Activated T-helper 2 cell treated with anti-CD3 and anti-CD28 coated beads, Interferon-gamma antibody, Interleukin-2, Interleukin-4, amounts not matched to agents 10 μg/mL and 5 μg/mL and 100 μg/mL, durations not matched to agents 14 hours and 24 hours and 36 hours (primary cell): ENCODE measurements around the gene FBLN2. TPM values are rescaled to one million over a fixed set of nuclear protein-coding genes. Genes with fewer than 3 reads are reported as not detected.
A peak's percentile ranks its signal among the peaks of the same experiment; 100 is the strongest.

Experiments used
- DNase-seq: peaks from one replicate; pipeline ENCODE4 v3.0.0; 2021; ENCODE audit warnings: low spot score
- H3K27ac Mint-ChIP-seq: one replicate; pipeline ENCODE4 v1.8.0; 2021; ENCODE audit warnings: mixed read lengths
- H3K27me3 Mint-ChIP-seq: one replicate; pipeline ENCODE4 v1.8.0; 2021; ENCODE audit warnings: low read depth, mixed read lengths
- H3K36me3 Mint-ChIP-seq: one replicate; pipeline ENCODE4 v1.8.0; 2021; ENCODE audit warnings: low read depth, mixed read lengths
- H3K4me1 Mint-ChIP-seq: one replicate; pipeline ENCODE4 v1.8.0; 2021; ENCODE audit warnings: low read depth, mixed read lengths
- H3K4me3 Mint-ChIP-seq: one replicate; pipeline ENCODE4 v1.8.0; 2021; ENCODE audit warnings: low read depth, mild to moderate bottlenecking, moderate library complexity, mixed read lengths
- H3K9me3 Mint-ChIP-seq: one replicate; pipeline ENCODE4 v1.8.0; 2021; ENCODE audit warnings: mixed read lengths
- intact Hi-C: fragments of 100-400 bp; cut with micrococcal nuclease; formaldehyde crosslinking; loops from one replicate; pipeline ENCODE4 v1.15.1; 2023
- total RNA-seq: library from RNA; stranded (reverse); gene quantifications from 2 replicates; pipeline ENCODE4 v1.2.3, GENCODE V29; 2022

FBLN2 gene
- total RNA-seq, 1 donor from 2014 or later: not detected

DNA sequence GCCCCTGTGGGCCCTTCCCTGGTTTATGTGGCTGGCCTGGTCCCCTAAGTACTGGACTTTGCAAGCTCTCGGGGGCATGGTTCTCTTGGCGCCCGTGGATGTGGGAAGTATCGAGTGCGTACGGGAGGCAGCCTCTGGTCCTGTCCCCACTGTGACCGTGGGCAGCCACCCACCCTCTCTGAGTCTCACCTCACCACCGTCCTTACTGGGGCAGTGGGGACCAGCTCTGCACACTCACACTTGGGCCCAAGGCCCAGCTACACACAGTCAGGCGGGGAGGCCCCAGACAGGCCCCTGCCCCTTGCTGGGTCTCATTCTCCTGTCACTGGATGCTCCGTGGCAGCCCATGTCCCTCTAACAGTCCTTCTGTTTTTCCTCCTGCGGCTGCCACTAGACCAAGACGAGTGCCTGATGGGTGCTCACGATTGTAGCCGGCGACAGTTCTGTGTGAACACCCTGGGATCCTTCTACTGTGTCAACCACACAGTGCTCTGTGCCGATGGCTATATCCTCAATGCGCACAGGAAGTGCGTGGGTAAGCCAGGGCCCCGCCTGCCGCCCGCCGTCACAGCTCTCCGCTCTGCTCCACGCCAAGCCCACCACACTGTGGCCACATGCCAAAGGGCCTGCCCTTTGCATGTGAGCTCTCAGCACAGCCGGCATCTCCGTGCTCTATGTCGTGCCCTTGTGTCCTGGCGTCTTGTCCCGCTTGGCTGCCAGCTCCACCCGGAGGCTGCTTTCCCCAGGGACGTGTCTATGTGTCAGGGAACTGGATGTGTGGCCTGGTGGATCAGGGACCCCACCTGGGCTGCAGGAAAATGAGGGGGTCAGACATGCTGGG lies 72.7 kb downstream of the FBLN2 start:
- H3K36me3 Mint-ChIP-seq: no peaks in the 10 kb centered on the region
- H3K9me3 Mint-ChIP-seq: no peaks in the 10 kb centered on the region
- intact Hi-C loops: no loop called here
- peak overlapping the region; percentile 62 for H3K4me3 Mint-ChIP-seq
- no peaks in the 10 kb centered on the region for H3K27me3 Mint-ChIP-seq
- peak overlapping the region; percentile 61 for H3K27ac Mint-ChIP-seq
- DNase-seq: no peak
- H3K4me1 Mint-ChIP-seq: peaks cover 3% of the 10 kb centered on the region

DNA sequence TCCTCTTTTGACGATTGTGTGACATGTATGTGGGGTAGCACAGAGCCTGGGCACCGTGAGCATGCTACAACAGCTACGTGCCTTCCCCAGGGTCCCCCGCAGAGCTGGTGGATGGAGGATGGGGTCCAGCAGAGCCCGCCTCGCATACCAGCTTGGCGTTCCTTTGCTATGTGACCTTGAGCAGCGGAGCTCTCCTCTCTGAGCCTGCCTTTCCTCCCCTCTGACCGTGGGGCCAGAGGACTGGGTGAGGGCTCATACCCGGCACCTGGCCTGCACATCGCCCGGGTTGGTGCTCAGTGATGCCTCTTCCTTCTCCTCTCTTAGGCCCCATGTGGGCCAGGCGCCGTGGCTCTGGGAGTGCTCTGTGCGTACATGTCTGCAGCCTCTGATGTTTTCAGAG lies 73.4 kb downstream of the FBLN2 start:
- H3K4me1 Mint-ChIP-seq: peaks cover 3% of the 10 kb centered on the region
- no peak overlapping the region for H3K4me3 Mint-ChIP-seq
- intact Hi-C loops: no loop called here
- no peaks in the 10 kb centered on the region for H3K9me3 Mint-ChIP-seq
- H3K27ac Mint-ChIP-seq: no peak overlapping the region
- H3K27me3 Mint-ChIP-seq: no peaks in the 10 kb centered on the region
- no peaks in the 10 kb centered on the region for H3K36me3 Mint-ChIP-seq
- no peak for DNase-seq

DNA sequence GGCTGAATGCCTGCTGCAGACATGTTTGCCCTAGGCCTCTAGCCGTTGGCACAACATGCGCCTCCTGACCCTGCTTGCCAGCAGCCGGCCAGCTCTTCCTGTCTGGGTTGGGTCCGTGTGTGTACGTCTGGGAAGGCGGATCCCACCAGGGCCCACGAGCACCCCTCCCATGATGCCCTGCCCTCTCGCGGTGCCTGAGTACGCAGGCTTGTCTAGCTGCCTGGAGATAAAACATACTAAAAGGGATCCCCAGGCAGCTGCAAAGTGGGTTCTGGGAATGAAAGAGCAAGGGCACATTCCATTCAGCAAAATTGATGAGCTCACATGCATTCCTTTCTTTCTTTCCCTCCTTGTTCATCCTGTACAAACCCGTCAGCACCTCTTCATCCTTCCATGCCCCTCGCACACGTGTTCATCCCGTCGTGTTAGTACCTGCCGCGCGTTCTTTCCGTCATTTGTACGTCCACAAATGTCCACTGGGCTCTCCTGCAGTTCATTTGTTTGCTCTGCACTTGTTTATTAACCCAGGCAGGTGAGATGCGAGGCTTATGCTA lies 74.3 kb downstream of the FBLN2 start:
- intact Hi-C loops: no loop called here
- Mint-ChIP-seq H3K36me3 (no peaks in the 10 kb centered on the region), H3K27ac (no peak overlapping the region), H3K4me1 (peaks cover 3% of the 10 kb centered on the region), H3K27me3 (no peaks in the 10 kb centered on the region), H3K4me3 (no peak overlapping the region), H3K9me3 (no peaks in the 10 kb centered on the region)
- DNase-seq: no peak

DNA sequence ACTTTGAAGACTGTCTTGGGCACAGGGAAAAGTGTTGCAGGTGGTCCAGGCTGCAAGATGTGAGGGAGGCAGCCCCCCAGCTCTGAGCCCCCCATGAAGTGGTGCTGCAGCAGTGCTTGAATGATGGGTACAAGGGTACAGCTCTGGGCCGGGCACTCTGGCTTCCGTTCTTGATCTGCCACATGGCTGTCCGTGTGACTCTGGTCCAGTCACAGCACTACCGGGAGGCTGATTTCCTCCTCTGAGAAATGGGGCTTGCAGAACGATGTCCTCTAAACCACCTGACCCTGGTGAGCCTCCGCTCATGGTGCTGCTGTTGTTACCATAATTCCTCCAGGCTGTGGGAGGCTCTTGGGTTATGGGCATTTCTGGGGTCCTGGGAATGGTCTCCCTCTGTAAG lies 75.1 kb downstream of the FBLN2 start:
- Mint-ChIP-seq H3K4me1 (peaks cover 3% of the 10 kb centered on the region), H3K36me3 (no peaks in the 10 kb centered on the region), H3K27me3 (no peaks in the 10 kb centered on the region), H3K27ac (no peak overlapping the region), H3K4me3 (no peak overlapping the region), H3K9me3 (no peaks in the 10 kb centered on the region)
- DNase-seq: no peak
- intact Hi-C loops: no loop called here

DNA sequence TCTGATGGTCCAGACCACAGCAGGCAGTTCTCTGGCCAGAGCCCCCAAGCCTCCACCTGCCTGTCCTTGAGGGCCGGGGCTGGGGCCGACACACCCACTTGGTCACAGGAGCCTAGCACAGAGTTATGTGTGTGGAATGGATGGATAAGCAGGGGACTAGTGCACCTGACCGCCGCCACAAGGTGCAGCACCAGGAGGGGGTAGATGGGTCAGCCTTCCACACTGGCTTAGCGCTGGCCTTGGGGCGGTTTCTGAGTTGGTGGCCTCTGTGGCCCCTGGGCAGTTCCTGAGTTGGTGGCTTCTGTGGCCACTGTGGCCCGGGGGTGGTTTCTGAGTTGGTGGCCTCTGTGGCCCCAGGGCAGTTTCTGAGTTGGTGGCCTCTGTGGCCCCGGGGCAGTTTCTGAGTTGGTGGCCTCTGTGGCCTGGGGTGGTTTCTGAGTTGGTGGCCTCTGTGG lies 75.8 kb downstream of the FBLN2 start:
- H3K4me1 Mint-ChIP-seq: peaks cover 3% of the 10 kb centered on the region
- H3K27ac Mint-ChIP-seq: no peak overlapping the region
- DNase-seq: no peak
- no peaks in the 10 kb centered on the region for H3K36me3 Mint-ChIP-seq
- H3K9me3 Mint-ChIP-seq: no peaks in the 10 kb centered on the region
- intact Hi-C loops: no loop called here
- H3K4me3 Mint-ChIP-seq: no peak overlapping the region
- H3K27me3 Mint-ChIP-seq: no peaks in the 10 kb centered on the region

DNA sequence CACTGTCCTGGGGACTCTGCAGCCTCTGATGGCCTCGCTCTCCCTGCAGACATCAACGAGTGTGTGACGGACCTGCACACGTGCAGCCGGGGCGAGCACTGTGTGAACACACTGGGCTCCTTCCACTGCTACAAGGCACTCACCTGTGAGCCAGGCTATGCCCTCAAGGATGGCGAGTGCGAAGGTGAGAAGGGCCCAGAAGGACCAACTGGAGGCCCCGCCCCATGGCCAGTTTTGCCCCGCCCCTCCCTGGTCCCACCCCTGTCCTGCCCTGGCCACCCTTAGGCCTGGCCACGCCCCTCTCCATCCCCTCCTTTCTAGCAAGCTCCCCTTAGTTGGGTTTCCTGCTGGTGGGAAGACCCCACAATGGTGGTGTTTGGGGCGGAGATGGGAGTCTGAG lies 77.5 kb downstream of the FBLN2 start:
- Mint-ChIP-seq H3K4me3 (no peak overlapping the region), H3K27ac (no peak overlapping the region), H3K27me3 (no peaks in the 10 kb centered on the region), H3K36me3 (no peaks in the 10 kb centered on the region), H3K9me3 (no peaks in the 10 kb centered on the region), H3K4me1 (peaks cover 3% of the 10 kb centered on the region)
- intact Hi-C loops: no loop called here
- no peak for DNase-seq

DNA sequence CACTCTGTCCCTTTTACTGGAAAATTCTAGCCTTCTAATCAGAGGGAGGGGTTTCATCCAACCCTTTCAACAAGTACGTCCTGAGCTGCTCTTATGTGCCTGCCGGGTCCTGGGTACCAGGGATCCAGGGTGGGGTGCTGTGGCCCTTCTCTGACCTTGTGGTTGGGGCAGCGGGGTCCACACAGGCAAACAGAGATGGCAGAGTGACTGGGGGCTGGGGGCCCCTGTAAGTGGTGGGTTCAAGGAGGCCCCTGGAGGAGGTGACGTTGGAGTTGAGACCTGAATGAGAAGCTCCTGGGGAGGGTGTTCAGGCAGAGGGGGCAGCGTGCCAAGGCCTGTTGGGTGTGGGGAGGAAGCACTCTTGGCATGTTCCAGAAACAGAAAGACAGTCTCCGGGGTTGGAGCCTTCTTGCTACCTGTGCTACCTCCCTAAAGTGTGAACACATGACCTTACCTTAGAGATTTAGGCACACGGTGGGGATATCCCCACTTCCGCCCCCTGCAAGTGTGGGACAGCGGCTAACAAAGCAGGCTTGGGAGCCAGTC lies 78.1 kb downstream of the FBLN2 start:
- DNase-seq: no peak
- Mint-ChIP-seq H3K27me3 (no peaks in the 10 kb centered on the region), H3K36me3 (no peaks in the 10 kb centered on the region), H3K4me1 (no peaks in the 10 kb centered on the region), H3K4me3 (no peak overlapping the region), H3K9me3 (no peaks in the 10 kb centered on the region), H3K27ac (no peak overlapping the region)
- intact Hi-C loops: no loop called here

DNA sequence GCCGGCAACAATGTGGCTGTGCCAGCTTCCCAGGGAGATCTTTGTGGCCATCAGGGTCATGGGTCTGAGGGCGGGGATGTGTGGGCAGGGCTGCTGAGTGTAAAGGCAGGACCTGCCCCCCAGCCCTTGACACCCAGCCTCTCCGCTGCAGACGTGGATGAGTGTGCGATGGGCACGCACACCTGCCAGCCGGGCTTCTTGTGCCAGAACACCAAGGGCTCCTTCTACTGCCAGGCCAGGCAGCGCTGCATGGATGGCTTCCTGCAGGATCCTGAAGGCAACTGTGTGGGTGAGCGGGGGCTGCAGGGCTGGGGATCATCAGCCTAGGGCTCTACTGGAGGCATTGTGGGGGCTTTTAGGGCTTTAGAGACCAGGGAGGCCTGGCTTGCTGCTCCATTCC lies 78.8 kb downstream of the FBLN2 start:
- intact Hi-C loops: no loop called here
- no peaks in the 10 kb centered on the region for H3K4me1 Mint-ChIP-seq
- no peak overlapping the region for H3K4me3 Mint-ChIP-seq
- no peaks in the 10 kb centered on the region for H3K27me3 Mint-ChIP-seq
- no peak overlapping the region for H3K27ac Mint-ChIP-seq
- H3K9me3 Mint-ChIP-seq: no peaks in the 10 kb centered on the region
- DNase-seq: no peak
- no peaks in the 10 kb centered on the region for H3K36me3 Mint-ChIP-seq

DNA sequence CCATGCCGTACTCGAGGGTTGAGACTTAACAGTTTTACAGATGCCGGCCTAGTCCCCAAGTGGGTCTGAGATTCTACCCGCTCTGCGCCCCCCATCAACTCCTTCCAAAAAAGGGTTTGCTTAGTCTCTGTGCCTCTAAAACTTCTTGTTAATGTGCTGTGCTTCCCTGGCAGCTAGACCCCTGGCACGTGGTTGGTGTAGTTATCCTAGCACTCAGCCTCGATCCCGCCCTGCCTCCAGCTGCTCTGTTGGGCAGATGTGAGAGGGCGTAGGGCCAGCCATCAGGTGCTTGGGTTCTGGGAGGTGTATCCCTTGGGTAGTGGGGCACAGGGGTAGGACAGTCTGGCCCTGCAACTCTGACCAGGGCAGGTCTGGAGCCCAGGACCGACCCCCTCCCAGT lies 79.5 kb downstream of the FBLN2 start:
- Mint-ChIP-seq H3K27ac (no peak overlapping the region), H3K27me3 (no peaks in the 10 kb centered on the region), H3K4me3 (no peak overlapping the region)

DNA sequence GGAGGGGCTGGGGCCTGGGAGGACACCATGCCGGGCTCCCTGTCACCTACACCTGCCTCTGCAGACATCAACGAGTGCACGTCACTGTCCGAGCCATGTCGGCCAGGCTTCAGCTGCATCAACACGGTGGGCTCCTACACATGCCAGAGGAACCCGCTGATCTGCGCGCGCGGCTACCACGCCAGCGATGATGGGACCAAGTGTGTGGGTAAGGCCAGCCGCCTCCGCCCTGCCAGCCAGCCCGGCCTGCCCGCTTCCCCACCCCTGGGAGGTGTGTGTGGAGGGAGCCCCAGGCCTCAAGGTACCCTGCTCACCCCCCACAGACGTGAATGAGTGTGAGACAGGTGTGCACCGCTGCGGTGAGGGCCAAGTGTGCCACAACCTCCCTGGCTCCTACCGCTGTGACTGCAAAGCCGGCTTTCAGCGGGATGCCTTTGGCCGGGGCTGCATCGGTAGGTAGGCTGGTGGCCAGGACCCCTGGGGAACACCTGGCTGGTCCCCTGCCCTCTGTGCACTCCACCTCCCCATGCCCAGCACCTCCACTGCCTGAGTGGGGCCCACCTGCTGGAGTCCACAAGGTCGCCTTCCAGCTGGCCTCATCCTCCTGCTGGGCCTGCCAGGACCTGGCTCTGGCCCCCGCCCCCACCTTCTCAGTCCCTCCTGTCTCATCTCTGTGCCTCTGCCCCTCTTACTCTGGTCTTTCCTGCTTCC lies 80.1 kb downstream of the FBLN2 start:
- no peaks in the 10 kb centered on the region for H3K9me3 Mint-ChIP-seq
- H3K27me3 Mint-ChIP-seq: no peaks in the 10 kb centered on the region
- H3K36me3 Mint-ChIP-seq: no peaks in the 10 kb centered on the region
- H3K4me1 Mint-ChIP-seq: no peaks in the 10 kb centered on the region
- intact Hi-C loops: no loop called here
- no peak for DNase-seq
- no peak overlapping the region for H3K4me3 Mint-ChIP-seq
- H3K27ac Mint-ChIP-seq: no peak overlapping the region

More for the DNA sequence above, 79.5 kb downstream of the FBLN2 start:
- intact Hi-C loops: no loop called here
- H3K4me1 Mint-ChIP-seq: no peaks in the 10 kb centered on the region
- H3K9me3 Mint-ChIP-seq: no peaks in the 10 kb centered on the region
- no peak for DNase-seq
- no peaks in the 10 kb centered on the region for H3K36me3 Mint-ChIP-seq

DNA sequence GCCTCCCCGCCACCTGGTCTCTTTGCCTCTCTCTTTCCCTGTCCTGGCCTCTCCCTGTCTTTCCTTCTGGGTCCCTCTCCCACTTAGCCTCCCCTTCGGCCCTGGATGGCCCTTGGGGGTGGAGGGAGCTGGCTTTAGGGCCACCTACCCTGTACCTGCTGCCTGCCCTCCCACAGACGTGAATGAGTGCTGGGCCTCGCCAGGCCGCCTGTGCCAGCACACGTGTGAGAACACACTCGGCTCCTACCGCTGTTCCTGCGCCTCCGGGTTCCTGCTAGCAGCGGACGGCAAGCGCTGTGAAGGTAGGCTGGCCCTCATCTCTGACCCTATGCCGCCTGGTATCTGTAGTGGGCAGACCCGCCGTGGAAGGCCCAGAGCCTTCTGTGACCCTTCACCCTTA lies 80.7 kb downstream of the FBLN2 start:
- H3K9me3 Mint-ChIP-seq: no peaks in the 10 kb centered on the region
- intact Hi-C loops: no loop called here
- H3K27ac Mint-ChIP-seq: no peak overlapping the region
- H3K4me3 Mint-ChIP-seq: no peak overlapping the region
- no peaks in the 10 kb centered on the region for H3K27me3 Mint-ChIP-seq
- no peaks in the 10 kb centered on the region for H3K36me3 Mint-ChIP-seq
- H3K4me1 Mint-ChIP-seq: no peaks in the 10 kb centered on the region
- DNase-seq: no peak

DNA sequence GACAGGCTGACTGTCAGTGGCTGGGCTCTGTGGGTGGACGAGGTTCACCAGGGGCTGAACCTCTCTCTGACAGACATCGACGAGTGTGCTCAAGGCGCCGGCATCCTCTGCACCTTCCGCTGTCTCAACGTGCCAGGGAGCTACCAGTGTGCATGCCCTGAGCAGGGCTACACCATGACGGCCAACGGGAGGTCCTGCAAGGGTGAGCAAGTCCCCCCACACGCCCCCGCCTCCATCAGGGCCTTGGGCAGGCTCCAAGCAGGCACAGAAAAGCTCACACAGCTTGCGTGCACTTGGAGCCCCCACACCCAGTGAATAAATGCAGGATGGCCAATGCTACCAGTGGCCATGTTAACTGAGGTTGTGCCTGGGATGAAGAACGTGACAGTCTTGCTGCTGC lies 82.3 kb downstream of the FBLN2 start:
- Mint-ChIP-seq H3K4me1 (no peaks in the 10 kb centered on the region), H3K9me3 (no peaks in the 10 kb centered on the region), H3K27ac (no peak overlapping the region), H3K36me3 (no peaks in the 10 kb centered on the region), H3K4me3 (no peak overlapping the region), H3K27me3 (no peaks in the 10 kb centered on the region)
- no peak for DNase-seq
- intact Hi-C loops: no loop called here

DNA sequence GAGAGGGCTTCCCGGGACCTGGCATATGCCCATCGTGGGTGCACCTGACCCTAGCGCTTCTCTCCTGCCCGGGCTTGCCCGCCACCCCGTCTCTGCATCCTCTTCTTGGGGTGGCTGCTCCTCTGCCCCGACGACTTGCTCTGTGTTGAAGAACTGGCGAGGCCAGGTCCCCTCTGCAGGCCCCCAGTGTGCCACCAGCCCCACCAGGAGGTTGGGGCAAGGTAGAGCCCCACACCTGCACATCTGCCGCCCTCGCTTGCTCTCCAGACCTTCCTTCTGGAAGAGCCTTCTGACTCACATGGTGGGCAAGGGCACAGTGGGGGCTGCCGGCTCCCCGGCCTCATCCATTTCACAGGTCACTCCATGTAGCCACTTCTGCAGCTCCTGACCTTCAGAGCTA lies 84.3 kb downstream of the FBLN2 start:
- no peaks in the 10 kb centered on the region for H3K36me3 Mint-ChIP-seq
- no peaks in the 10 kb centered on the region for H3K27me3 Mint-ChIP-seq
- no peak for DNase-seq
- intact Hi-C loops: no loop called here
- no peak overlapping the region for H3K27ac Mint-ChIP-seq
- no peaks in the 10 kb centered on the region for H3K9me3 Mint-ChIP-seq
- no peaks in the 10 kb centered on the region for H3K4me1 Mint-ChIP-seq
- no peak overlapping the region for H3K4me3 Mint-ChIP-seq
